ENCODE data around the gene KCNH3. TPM values are rescaled to one million over a fixed set of nuclear protein-coding genes. Genes with fewer than 3 reads are reported as not detected.
"Not testable (repeated sequence)": the region's sequence is repeated elsewhere in the genome, so short reads cannot be mapped to it uniquely, and the experiment has no call there.

The KCNH3 gene
- total RNA-seq, 1 donor from 2014 or later = 31.9 TPM

GRCh38 chr12:49529414-49529813 is 9.4 kb upstream of the KCNH3 start:
- no peak for TF ChIP-seq CTCF (IDR thresholded peaks at IDR 0.05; ENCODE audit: unreplicated experiment)
- no peak for DNase-seq (ENCODE audit: low spot score, unreplicated experiment)
- H3K36me3 Mint-ChIP-seq (ENCODE audit: insufficient read depth) = peaks cover 34% of the 10 kb centered on the region
- peaks cover 7% of the 10 kb centered on the region for H3K4me1 Mint-ChIP-seq (ENCODE audit: low read depth)
- no peaks in the 10 kb centered on the region for H3K27me3 Mint-ChIP-seq
- no peaks in the 10 kb centered on the region for H3K9me3 Mint-ChIP-seq (ENCODE audit: low read depth)
- no peak overlapping the region for H3K4me3 Mint-ChIP-seq (ENCODE audit: low read depth)
- no peak overlapping the region for H3K27ac Mint-ChIP-seq

- Mint-ChIP-seq H3K27ac (no peak overlapping the region), H3K4me1 (ENCODE audit: low read depth) (peaks cover 14% of the 10 kb centered on the region), H3K4me3 (ENCODE audit: low read depth) (no peak overlapping the region), H3K27me3 (peaks cover 15% of the 10 kb centered on the region), H3K9me3 (ENCODE audit: low read depth) (no peaks in the 10 kb centered on the region), H3K36me3 (ENCODE audit: insufficient read depth) (peaks cover 19% of the 10 kb centered on the region)
- no peak for TF ChIP-seq CTCF (IDR thresholded peaks at IDR 0.05; ENCODE audit: unreplicated experiment)
- no peak for DNase-seq (ENCODE audit: low spot score, unreplicated experiment)
Observed at GRCh38 chr12:49531745-49532144, 7.1 kb upstream of the KCNH3 start.

GRCh38 chr12:49533331-49533730 is 5.5 kb upstream of the KCNH3 start:
- H3K36me3 Mint-ChIP-seq (ENCODE audit: insufficient read depth) = peaks cover 11% of the 10 kb centered on the region
- no peak overlapping the region for H3K4me3 Mint-ChIP-seq (ENCODE audit: low read depth)
- TF ChIP-seq CTCF (IDR thresholded peaks at IDR 0.05; ENCODE audit: unreplicated experiment) = no peak
- H3K9me3 Mint-ChIP-seq (ENCODE audit: low read depth) = no peaks in the 10 kb centered on the region
- H3K27ac Mint-ChIP-seq = no peak overlapping the region
- no peak for DNase-seq (ENCODE audit: low spot score, unreplicated experiment)
- H3K4me1 Mint-ChIP-seq (ENCODE audit: low read depth) = peaks cover 20% of the 10 kb centered on the region
- peaks cover 25% of the 10 kb centered on the region for H3K27me3 Mint-ChIP-seq

- DNase-seq (ENCODE audit: low spot score, unreplicated experiment); H3K36me3 Mint-ChIP-seq (ENCODE audit: insufficient read depth); H3K4me3 Mint-ChIP-seq (ENCODE audit: low read depth); H3K27ac Mint-ChIP-seq; H3K9me3 Mint-ChIP-seq (ENCODE audit: low read depth): not testable (repeated sequence)
- H3K4me1 Mint-ChIP-seq (ENCODE audit: low read depth) = peaks cover 20% of the 10 kb centered on the region
- peaks cover 25% of the 10 kb centered on the region for H3K27me3 Mint-ChIP-seq
Observed at GRCh38 chr12:49534122-49534521, 4.7 kb upstream of the KCNH3 start.

- Mint-ChIP-seq H3K9me3 (ENCODE audit: low read depth) (no peaks in the 10 kb centered on the region), H3K27me3 (peaks cover 29% of the 10 kb centered on the region), H3K36me3 (ENCODE audit: insufficient read depth) (peaks cover 5% of the 10 kb centered on the region), H3K4me3 (ENCODE audit: low read depth) (peak overlapping the region; percentile 29), H3K4me1 (ENCODE audit: low read depth) (peaks cover 20% of the 10 kb centered on the region), H3K27ac (no peak overlapping the region)
- no peak for DNase-seq (ENCODE audit: low spot score, unreplicated experiment)
- TF ChIP-seq CTCF (IDR thresholded peaks at IDR 0.05; ENCODE audit: unreplicated experiment) = no peak
Observed at GRCh38 chr12:49534731-49535278, 4.0 kb upstream of the KCNH3 start.

- DNase-seq (ENCODE audit: low spot score, unreplicated experiment) = no peak
- Mint-ChIP-seq H3K9me3 (ENCODE audit: low read depth) (no peaks in the 10 kb centered on the region), H3K4me3 (ENCODE audit: low read depth) (peak overlapping the region; percentile 14), H3K4me1 (ENCODE audit: low read depth) (peaks cover 22% of the 10 kb centered on the region), H3K36me3 (ENCODE audit: insufficient read depth) (peaks cover 1% of the 10 kb centered on the region), H3K27ac (no peak overlapping the region), H3K27me3 (peaks cover 40% of the 10 kb centered on the region)
- TF ChIP-seq CTCF (IDR thresholded peaks at IDR 0.05; ENCODE audit: unreplicated experiment) = no peak
Observed at GRCh38 chr12:49535921-49536525, 2.8 kb upstream of the KCNH3 start.
